ENCODE results near the gene P2RX2. TPM values are rescaled to one million over a fixed set of nuclear protein-coding genes. Genes with fewer than 3 reads are reported as not detected.

Gene P2RX2
- total and polyA plus RNA-seq, 2 experiments from 2014 or later: not detected

DNA sequence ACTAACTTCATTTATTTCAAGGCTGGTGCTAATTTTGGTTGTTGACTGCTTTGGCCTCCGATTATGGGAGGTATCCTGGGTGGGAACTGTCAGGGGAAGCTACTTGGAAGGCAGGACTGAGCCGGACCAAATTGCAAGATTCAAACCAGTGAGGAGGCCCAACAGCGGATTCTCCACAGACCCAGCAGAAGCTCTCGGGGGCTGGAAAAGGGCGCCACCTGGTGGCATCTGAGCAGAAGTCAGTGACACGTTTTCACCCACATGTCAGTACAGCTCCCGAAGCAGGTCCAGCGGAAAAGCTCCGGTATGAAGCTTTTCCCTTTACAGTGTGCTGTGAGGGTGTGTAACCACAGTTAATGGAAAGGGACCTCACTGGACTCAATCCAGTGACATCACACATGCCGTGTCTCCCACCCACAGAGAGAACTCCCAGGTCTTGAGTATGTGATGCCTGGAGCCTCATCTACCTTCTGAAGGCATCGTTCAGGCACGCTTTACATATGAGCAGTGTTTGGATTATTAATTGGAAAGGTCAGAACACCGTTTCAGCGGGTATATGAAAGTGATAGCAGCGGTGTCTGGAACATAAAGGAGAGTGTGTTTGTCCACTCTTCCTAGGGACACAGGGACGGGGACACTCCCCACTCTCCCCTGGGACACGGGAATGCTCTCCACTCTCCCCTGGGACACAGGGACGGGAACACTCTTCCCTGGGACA is 3.6 kb upstream of the P2RX2 start:
- Histone ChIP-seq H2AFZ (no peak overlapping the region), H3K4me1 (ENCODE audit: insufficient read depth) (peaks cover 7% of the 10 kb centered on the region), H3K4me3 (no peak overlapping the region), H3K27me3 (peaks cover 43% of the 10 kb centered on the region), H3K4me2 (no peak overlapping the region), H4K20me1 (ENCODE audit: insufficient read depth, poor library complexity, severe bottlenecking) (no peaks in the 10 kb centered on the region), H3K27ac (no peak overlapping the region), H3K9me2 (replicated peaks; ENCODE audit: insufficient read depth) (no peaks in the 10 kb centered on the region), H3K9me3 (ENCODE audit: low read depth) (peaks cover 5% of the 10 kb centered on the region), H3K79me2 (no peaks in the 10 kb centered on the region), H3K36me3 (replicated peaks; ENCODE audit: insufficient read depth, low read depth) (no peaks in the 10 kb centered on the region)
- TF ChIP-seq, protein P1, sequence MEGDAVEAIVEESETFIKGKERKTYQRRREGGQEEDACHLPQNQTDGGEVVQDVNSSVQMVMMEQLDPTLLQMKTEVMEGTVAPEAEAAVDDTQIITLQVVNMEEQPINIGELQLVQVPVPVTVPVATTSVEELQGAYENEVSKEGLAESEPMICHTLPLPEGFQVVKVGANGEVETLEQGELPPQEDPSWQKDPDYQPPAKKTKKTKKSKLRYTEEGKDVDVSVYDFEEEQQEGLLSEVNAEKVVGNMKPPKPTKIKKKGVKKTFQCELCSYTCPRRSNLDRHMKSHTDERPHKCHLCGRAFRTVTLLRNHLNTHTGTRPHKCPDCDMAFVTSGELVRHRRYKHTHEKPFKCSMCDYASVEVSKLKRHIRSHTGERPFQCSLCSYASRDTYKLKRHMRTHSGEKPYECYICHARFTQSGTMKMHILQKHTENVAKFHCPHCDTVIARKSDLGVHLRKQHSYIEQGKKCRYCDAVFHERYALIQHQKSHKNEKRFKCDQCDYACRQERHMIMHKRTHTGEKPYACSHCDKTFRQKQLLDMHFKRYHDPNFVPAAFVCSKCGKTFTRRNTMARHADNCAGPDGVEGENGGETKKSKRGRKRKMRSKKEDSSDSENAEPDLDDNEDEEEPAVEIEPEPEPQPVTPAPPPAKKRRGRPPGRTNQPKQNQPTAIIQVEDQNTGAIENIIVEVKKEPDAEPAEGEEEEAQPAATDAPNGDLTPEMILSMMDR (IDR thresholded peaks at IDR 0.05; ENCODE audit: poor library complexity): peak; percentile 92
- TF ChIP-seq EZH2 (IDR thresholded peaks at IDR 0.05; ENCODE audit: borderline replicate concordance) (no peak), EZH2phosphoT487 (IDR thresholded peaks at IDR 0.05; ENCODE audit: low read depth, severe bottlenecking, unreplicated experiment) (no peak)
- 31% methylated on average over 18 of the region's 18 CpGs for WGBS (ENCODE audit: low lambda C conversion rate, missing lambda C conversion rate)
- peak; percentile 89 for DNase-seq (ENCODE audit: low spot score)

DNA sequence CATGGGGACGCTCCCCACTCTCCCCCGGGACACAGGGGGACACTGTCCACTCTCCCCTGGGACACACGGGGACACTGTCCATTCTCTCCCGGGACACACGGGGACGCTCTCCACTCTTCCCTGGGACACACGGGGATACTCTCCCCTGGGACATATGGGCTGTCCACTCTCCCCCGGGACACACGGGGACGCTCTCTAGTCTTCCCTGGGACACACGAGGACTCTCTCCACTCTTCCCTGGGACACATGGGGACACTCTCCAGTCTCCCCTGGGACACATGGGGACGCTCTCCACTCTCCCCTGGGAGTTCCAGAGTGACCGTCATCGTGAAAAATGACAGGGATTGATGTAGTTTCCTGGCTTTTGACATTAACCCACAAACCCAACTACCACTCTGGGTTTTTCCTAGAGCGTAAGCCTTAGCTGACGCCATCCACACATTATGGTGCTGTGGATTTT is 3.0 kb upstream of the P2RX2 start:
- 85% methylated on average over 16 of the region's 16 CpGs for WGBS (ENCODE audit: low lambda C conversion rate, missing lambda C conversion rate)
- Histone ChIP-seq H3K4me1 (ENCODE audit: insufficient read depth) (peaks cover 7% of the 10 kb centered on the region), H2AFZ (no peak overlapping the region), H3K27ac (no peak overlapping the region), H3K4me2 (no peak overlapping the region), H3K9me3 (ENCODE audit: low read depth) (peaks cover 5% of the 10 kb centered on the region), H3K27me3 (peaks cover 47% of the 10 kb centered on the region), H3K4me3 (no peak overlapping the region), H4K20me1 (ENCODE audit: insufficient read depth, poor library complexity, severe bottlenecking) (no peaks in the 10 kb centered on the region), H3K9me2 (replicated peaks; ENCODE audit: insufficient read depth) (no peaks in the 10 kb centered on the region), H3K79me2 (no peaks in the 10 kb centered on the region), H3K36me3 (replicated peaks; ENCODE audit: insufficient read depth, low read depth) (no peaks in the 10 kb centered on the region)
- no peak for DNase-seq (ENCODE audit: low spot score)
- no peak for TF ChIP-seq EZH2 (IDR thresholded peaks at IDR 0.05; ENCODE audit: borderline replicate concordance)
- TF ChIP-seq, protein P1 (IDR thresholded peaks at IDR 0.05; ENCODE audit: poor library complexity): no peak
- TF ChIP-seq EZH2phosphoT487 (IDR thresholded peaks at IDR 0.05; ENCODE audit: low read depth, severe bottlenecking, unreplicated experiment): no peak

DNA sequence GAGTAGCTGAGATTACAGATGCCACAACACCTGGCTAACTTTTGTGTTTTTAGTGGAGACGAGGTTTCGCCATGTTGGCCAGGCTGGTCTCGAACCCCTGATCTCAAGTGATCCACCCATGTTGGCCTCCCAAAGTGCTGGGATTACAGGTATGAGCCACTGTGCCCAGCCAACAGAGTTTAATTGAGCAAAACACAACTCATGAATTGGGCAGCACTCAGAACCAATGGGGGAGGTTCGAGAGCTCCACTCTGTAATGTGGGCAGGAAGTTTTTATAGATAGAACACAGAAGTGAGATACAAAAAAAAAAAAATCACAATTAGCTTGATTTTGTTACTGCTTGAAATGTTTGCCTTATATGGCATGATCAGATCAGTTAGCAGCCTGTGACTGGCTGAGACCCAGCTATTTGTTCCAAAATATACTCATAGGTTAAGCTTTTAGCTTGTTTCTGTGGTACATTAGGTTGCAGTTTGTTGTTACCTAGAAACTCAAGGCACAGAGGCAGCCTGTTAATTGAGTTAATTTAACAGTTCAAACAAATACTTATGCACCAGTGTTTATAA is 1.4 kb upstream of the P2RX2 start:
- Histone ChIP-seq H3K9me3 (ENCODE audit: low read depth) (peaks cover 5% of the 10 kb centered on the region), H3K79me2 (no peaks in the 10 kb centered on the region), H3K36me3 (replicated peaks; ENCODE audit: insufficient read depth, low read depth) (no peaks in the 10 kb centered on the region), H3K4me3 (no peak overlapping the region), H3K27ac (no peak overlapping the region), H3K4me2 (no peak overlapping the region), H3K4me1 (ENCODE audit: insufficient read depth) (peaks cover 7% of the 10 kb centered on the region), H3K27me3 (peaks cover 47% of the 10 kb centered on the region), H2AFZ (no peak overlapping the region), H3K9me2 (replicated peaks; ENCODE audit: insufficient read depth) (no peaks in the 10 kb centered on the region), H4K20me1 (ENCODE audit: insufficient read depth, poor library complexity, severe bottlenecking) (no peaks in the 10 kb centered on the region)
- TF ChIP-seq EZH2 (IDR thresholded peaks at IDR 0.05; ENCODE audit: borderline replicate concordance): no peak
- TF ChIP-seq, protein P1 (IDR thresholded peaks at IDR 0.05; ENCODE audit: poor library complexity): no peak
- no peak for TF ChIP-seq EZH2phosphoT487 (IDR thresholded peaks at IDR 0.05; ENCODE audit: low read depth, severe bottlenecking, unreplicated experiment)
- no peak for DNase-seq (ENCODE audit: low spot score)
- WGBS (ENCODE audit: low lambda C conversion rate, missing lambda C conversion rate): 79% methylated on average over 4 of the region's 4 CpGs

All from hepatocyte (in vitro differentiated cells).